Neutrophil (primary cell): ENCODE results near the gene BPHL.

Experiments
- H3K27ac ChIP-seq: fragments of 200-600 bp; sonication (generic); 2 replicates; pipeline ENCODE4 v1.5.1; 2016; ENCODE audit warnings: mild to moderate bottlenecking, moderate library complexity
- H3K27me3 ChIP-seq: fragments of 200-600 bp; sonication (generic); 2 replicates; pipeline ENCODE4 v1.6.0; 2016; ENCODE audit warnings: mild to moderate bottlenecking
- H3K36me3 ChIP-seq: fragments of 200-600 bp; sonication (generic); 2 replicates; pipeline ENCODE4 v1.5.1; 2017
- H3K4me1 ChIP-seq, 2 experiments: fragments of 200-600 bp in 1 of 2; sonication (generic) in 1 of 2; 1 replicate in 1 of 2; 2 replicates in 1 of 2; pipeline versions ENCODE4 v1.5.1 to v1.6.1; 2013 to 2016; ENCODE audit warnings: low read depth in 1 of 2, low read length in 1 of 2, mild to moderate bottlenecking in 1 of 2, moderate library complexity in 1 of 2; ENCODE audit not compliant: control insufficient read depth in 1 of 2, insufficient read depth in 1 of 2
- H3K4me3 ChIP-seq, 2 experiments: fragments of 200-600 bp in 1 of 2; sonication (generic) in 1 of 2; 1 replicate in 1 of 2; 2 replicates in 1 of 2; pipeline ENCODE4 v1.5.1; 2013 to 2016; ENCODE audit warnings: low read depth in 1 of 2, low read length in 1 of 2, mild to moderate bottlenecking in 1 of 2, moderate library complexity in 1 of 2
- H3K9me3 ChIP-seq: fragments of 200-600 bp; sonication (generic); 2 replicates; pipeline ENCODE4 v1.5.1; 2016
- TF ChIP-seq, protein P1 (sequence below): fragments of 200-600 bp; sonication (generic); IDR thresholded peaks from 2 replicates; pipeline ENCODE4 v1.5.1; 2016; ENCODE audit warnings: antibody characterized with exemption

BPHL gene

DNA sequence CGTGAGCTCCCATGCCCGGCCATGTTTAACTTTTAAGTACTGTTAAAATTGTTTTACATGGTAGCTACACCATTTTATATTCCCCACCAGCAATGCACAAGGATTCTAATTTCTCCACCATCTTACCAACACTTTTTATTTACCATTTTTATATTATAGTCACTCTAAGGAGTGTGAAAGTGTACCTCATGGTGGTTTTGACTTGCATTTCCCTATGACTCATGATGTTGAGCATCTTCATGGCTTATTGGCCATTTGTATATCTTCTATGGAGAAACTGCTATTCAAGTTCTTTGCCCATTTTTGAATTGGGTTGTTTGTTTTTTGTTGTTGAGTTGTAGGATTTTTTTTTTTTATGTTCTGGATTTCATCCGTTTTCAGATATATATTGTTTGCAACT lies 15.6 kb upstream of the BPHL start:
- TF ChIP-seq, protein P1, sequence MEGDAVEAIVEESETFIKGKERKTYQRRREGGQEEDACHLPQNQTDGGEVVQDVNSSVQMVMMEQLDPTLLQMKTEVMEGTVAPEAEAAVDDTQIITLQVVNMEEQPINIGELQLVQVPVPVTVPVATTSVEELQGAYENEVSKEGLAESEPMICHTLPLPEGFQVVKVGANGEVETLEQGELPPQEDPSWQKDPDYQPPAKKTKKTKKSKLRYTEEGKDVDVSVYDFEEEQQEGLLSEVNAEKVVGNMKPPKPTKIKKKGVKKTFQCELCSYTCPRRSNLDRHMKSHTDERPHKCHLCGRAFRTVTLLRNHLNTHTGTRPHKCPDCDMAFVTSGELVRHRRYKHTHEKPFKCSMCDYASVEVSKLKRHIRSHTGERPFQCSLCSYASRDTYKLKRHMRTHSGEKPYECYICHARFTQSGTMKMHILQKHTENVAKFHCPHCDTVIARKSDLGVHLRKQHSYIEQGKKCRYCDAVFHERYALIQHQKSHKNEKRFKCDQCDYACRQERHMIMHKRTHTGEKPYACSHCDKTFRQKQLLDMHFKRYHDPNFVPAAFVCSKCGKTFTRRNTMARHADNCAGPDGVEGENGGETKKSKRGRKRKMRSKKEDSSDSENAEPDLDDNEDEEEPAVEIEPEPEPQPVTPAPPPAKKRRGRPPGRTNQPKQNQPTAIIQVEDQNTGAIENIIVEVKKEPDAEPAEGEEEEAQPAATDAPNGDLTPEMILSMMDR = no peak
- H3K27ac ChIP-seq = no peak overlapping the region
- no peak overlapping the region for H3K4me3 ChIP-seq
- H3K36me3 ChIP-seq = peaks cover 90% of the 10 kb centered on the region
- no peaks in the 10 kb centered on the region for H3K4me1 ChIP-seq
- no peaks in the 10 kb centered on the region for H3K27me3 ChIP-seq
- no peaks in the 10 kb centered on the region for H3K9me3 ChIP-seq

GRCh38 chr6:3108746-3109414 lies 9.6 kb upstream of the BPHL start:
- no peaks in the 10 kb centered on the region for H3K4me1 ChIP-seq
- H3K9me3 ChIP-seq = no peaks in the 10 kb centered on the region
- H3K27ac ChIP-seq = no peak overlapping the region
- TF ChIP-seq, protein P1 = no peak
- H3K4me3 ChIP-seq = no peak overlapping the region
- H3K36me3 ChIP-seq = peaks cover 95% of the 10 kb centered on the region
- no peaks in the 10 kb centered on the region for H3K27me3 ChIP-seq

GRCh38 chr6:3109761-3110160 lies 8.8 kb upstream of the BPHL start:
- TF ChIP-seq, protein P1 = no peak
- H3K9me3 ChIP-seq = no peaks in the 10 kb centered on the region
- no peaks in the 10 kb centered on the region for H3K4me1 ChIP-seq
- H3K36me3 ChIP-seq = peaks cover 95% of the 10 kb centered on the region
- no peak overlapping the region for H3K27ac ChIP-seq
- H3K4me3 ChIP-seq = no peak overlapping the region
- H3K27me3 ChIP-seq = no peaks in the 10 kb centered on the region

DNA sequence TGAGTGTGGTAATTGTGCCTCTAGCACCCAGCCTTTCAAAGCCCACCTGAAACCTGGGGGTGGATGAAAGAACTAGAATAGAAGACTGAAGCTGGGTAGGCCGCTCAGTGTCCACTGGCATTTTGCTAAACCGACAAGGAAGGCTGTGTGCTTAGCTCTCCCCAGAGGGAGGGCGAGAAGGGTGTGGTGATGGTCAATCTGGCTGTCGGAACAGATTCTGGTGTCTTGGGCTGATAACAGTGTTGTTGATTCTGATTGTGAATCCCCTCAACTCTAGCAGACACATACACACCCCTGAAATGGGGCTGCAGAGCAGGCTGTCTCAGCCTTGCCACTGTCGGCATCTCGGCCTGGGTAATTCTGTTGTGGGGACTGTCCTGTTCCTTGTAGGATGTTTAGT lies 4.1 kb upstream of the BPHL start:
- Histone ChIP-seq H3K27me3 (peaks cover 9% of the 10 kb centered on the region), H3K4me3 (no peak overlapping the region), H3K4me1 (peaks cover 11 to 16% of the 10 kb centered on the region in 2 experiments), H3K27ac (no peak overlapping the region), H3K36me3 (peaks cover 63% of the 10 kb centered on the region), H3K9me3 (no peaks in the 10 kb centered on the region)
- TF ChIP-seq, protein P1 = no peak

DNA sequence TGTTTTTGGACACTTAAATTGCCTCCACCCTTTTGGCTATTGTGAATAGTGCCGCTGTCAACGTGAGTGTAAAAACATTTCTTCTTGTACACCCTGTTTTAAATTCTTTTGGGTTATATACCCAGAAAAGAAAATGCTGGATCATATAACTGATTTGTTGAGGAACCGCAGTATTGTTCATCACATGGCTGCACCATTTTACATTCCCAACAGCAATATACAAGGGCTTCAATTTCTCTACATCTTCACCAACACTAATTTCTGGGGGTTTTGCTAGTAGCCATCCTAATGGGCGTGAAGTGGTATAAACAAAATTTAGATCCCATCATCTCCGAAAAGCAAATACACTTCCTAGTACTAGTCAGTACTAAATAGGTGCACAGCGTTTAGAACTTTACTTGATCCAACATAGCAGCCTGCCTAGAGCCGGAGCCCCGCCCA lies 579 bp upstream of the BPHL start:
- Histone ChIP-seq H3K4me1 (peaks cover 11 to 16% of the 10 kb centered on the region in 2 experiments), H3K36me3 (peaks cover 29% of the 10 kb centered on the region), H3K27ac (peak overlapping the region; percentile 89), H3K9me3 (no peaks in the 10 kb centered on the region), H3K4me3 (peak overlapping the region; percentile 63 to 99), H3K27me3 (peaks cover 23% of the 10 kb centered on the region)
- TF ChIP-seq, protein P1 = no peak
